Uterus (tissue), 4 donors: ENCODE results near the gene ZMYND8. TPM values are rescaled to one million over a fixed set of nuclear protein-coding genes. Genes with fewer than 3 reads are reported as not detected.

Experiments
- DNase-seq, 2 donors: peaks; one replicate each; pipeline ENCODE4 v3.0.0-alpha.2; 2019 to 2020
- H3K27ac ChIP-seq, 2 donors: fragments of 200-600 bp; sonication (generic); 1 replicate in 1 of 2; 2 replicates in 1 of 2; pipeline ENCODE4 v1.5.1; 2016 to 2018
- H3K27me3 ChIP-seq, 2 donors: fragments of 200-600 bp; sonication (generic); one replicate each; pipeline ENCODE4 v1.5.1; 2018 to 2019; ENCODE audit warnings: control low read depth in 1 of 2
- H3K36me3 ChIP-seq, 2 donors: fragments of 200-600 bp; sonication (generic); one replicate each; pipeline ENCODE4 v1.5.1; 2019; ENCODE audit warnings: control low read depth in 1 of 2
- H3K4me1 ChIP-seq, 2 donors: fragments of 200-600 bp; sonication (generic); one replicate each; pipeline ENCODE4 v1.5.1; 2018 to 2019; ENCODE audit warnings: control low read depth in 1 of 2
- H3K4me3 ChIP-seq, 2 donors: fragments of 200-600 bp; sonication (generic); 1 replicate in 1 of 2; 2 replicates in 1 of 2; pipeline ENCODE4 v1.5.1; 2018 to 2019; ENCODE audit warnings: mild to moderate bottlenecking in 1 of 2
- H3K9me3 ChIP-seq, 2 donors: fragments of 200-600 bp; sonication (generic); one replicate each; pipeline ENCODE4 v1.5.1; 2019; ENCODE audit warnings: control low read depth in 1 of 2
- CTCF ChIP-seq, 4 experiments: fragments of 200-600 bp in 2 of 4; fragments of 450-650 bp in 2 of 4; sonication (generic) in 2 of 4; IDR thresholded peaks; one replicate each; pipeline ENCODE4 v1.5.1; 2016 to 2019; ENCODE audit warnings: antibody characterized with exemption in 4 of 4, mild to moderate bottlenecking in 2 of 4, moderate library complexity in 1 of 4
- POLR2A ChIP-seq, 2 donors: fragments of 450-650 bp; IDR thresholded peaks; one replicate each; pipeline ENCODE4 v1.6.1; 2016; ENCODE audit warnings: antibody characterized with exemption in 2 of 2, mild to moderate bottlenecking in 1 of 2, moderate library complexity in 1 of 2
- intact Hi-C: fragments of 100-400 bp; cut with DNase I; formaldehyde crosslinking; loops from one replicate; pipeline ENCODE4 v1.15.1; 2023; ENCODE audit warnings: low total_unique reads
- total RNA-seq, 4 donors: library from RNA; depleted of rRNA in 3 of 4; stranded (reverse); fragments of >200 nt in 3 of 4; gene quantifications; one replicate each; pipeline versions ENCODE4 v1.1.0 to v1.2.4, GENCODE V29; 2014 to 2023
- donor health status: DM: yes; HTN: yes; CAD: no.

ZMYND8 gene
- total RNA-seq, 4 donors from 2014 or later, result 10.2 to 26.7 (median 16.0) TPM

- no peak for DNase-seq
- H3K27me3 ChIP-seq, result no peaks in the 10 kb centered on the region
- TF ChIP-seq CTCF (IDR thresholded peaks at IDR 0.05) (no peak), POLR2A (IDR thresholded peaks at IDR 0.05) (no peak)
- intact Hi-C loops, result no loop called here
- H3K4me1 ChIP-seq, result no peaks in the 10 kb centered on the region
- no peaks in the 10 kb centered on the region for H3K9me3 ChIP-seq
- no peak overlapping the region for H3K27ac ChIP-seq
- no peaks in the 10 kb centered on the region for H3K36me3 ChIP-seq
- H3K4me3 ChIP-seq, result no peak overlapping the region
Observed at GRCh38 chr20:47227119-47227518, 129.4 kb downstream of the ZMYND8 start.

GRCh38 chr20:47225458-47225857, 131.0 kb downstream of the ZMYND8 start:
- Histone ChIP-seq H3K4me1 (no peaks in the 10 kb centered on the region), H3K4me3 (no peak overlapping the region), H3K27me3 (no peaks in the 10 kb centered on the region), H3K9me3 (no peaks in the 10 kb centered on the region), H3K36me3 (no peaks in the 10 kb centered on the region), H3K27ac (no peak overlapping the region)
- no peak for DNase-seq
- intact Hi-C loops, result no loop called here
- TF ChIP-seq POLR2A (IDR thresholded peaks at IDR 0.05) (no peak), CTCF (IDR thresholded peaks at IDR 0.05) (no peak)

GRCh38 chr20:47224857-47225256, 131.6 kb downstream of the ZMYND8 start:
- Histone ChIP-seq H3K4me3 (no peak overlapping the region), H3K9me3 (no peaks in the 10 kb centered on the region), H3K4me1 (no peaks in the 10 kb centered on the region), H3K36me3 (no peaks in the 10 kb centered on the region), H3K27ac (no peak overlapping the region), H3K27me3 (no peaks in the 10 kb centered on the region)
- TF ChIP-seq CTCF (IDR thresholded peaks at IDR 0.05), result no peak
- no peak for TF ChIP-seq POLR2A (IDR thresholded peaks at IDR 0.05)
- DNase-seq, result no peak
- intact Hi-C loops, result no loop called here

GRCh38 chr20:47224300-47224791, 132.2 kb downstream of the ZMYND8 start:
- no peak overlapping the region for H3K27ac ChIP-seq
- DNase-seq, result no peak
- intact Hi-C loops, result no loop called here
- H3K4me1 ChIP-seq, result no peaks in the 10 kb centered on the region
- H3K4me3 ChIP-seq, result no peak overlapping the region
- TF ChIP-seq POLR2A (IDR thresholded peaks at IDR 0.05), result no peak
- no peak for TF ChIP-seq CTCF (IDR thresholded peaks at IDR 0.05)
- no peaks in the 10 kb centered on the region for H3K9me3 ChIP-seq
- no peaks in the 10 kb centered on the region for H3K27me3 ChIP-seq
- no peaks in the 10 kb centered on the region for H3K36me3 ChIP-seq

- Histone ChIP-seq H3K36me3 (no peaks in the 10 kb centered on the region), H3K4me1 (no peaks in the 10 kb centered on the region), H3K27me3 (no peaks in the 10 kb centered on the region), H3K27ac (no peak overlapping the region), H3K4me3 (no peak overlapping the region), H3K9me3 (no peaks in the 10 kb centered on the region)
- no peak for DNase-seq
- intact Hi-C loops, result no loop called here
- TF ChIP-seq CTCF (IDR thresholded peaks at IDR 0.05), result no peak
- TF ChIP-seq POLR2A (IDR thresholded peaks at IDR 0.05), result no peak
Observed at GRCh38 chr20:47223896-47224295, 132.6 kb downstream of the ZMYND8 start.
